Cardiac muscle cell (in vitro differentiated cells and primary cell): ENCODE results near the gene MMP7. TPM values are rescaled to one million over a fixed set of nuclear protein-coding genes. Genes with fewer than 3 reads are reported as not detected.

ENCODE experiments used
- DNase-seq, 2 donors: peaks; one replicate each; pipeline versions ENCODE4 v3.0.0 to v3.0.0-alpha.2; 2010 to 2017; ENCODE audit warnings: low read depth in 1 of 2, low spot score in 1 of 2
- H3K27ac ChIP-seq: fragments of 200-600 bp; sonication (generic); 2 replicates; pipeline ENCODE4 v1.5.1; 2016
- H3K27me3 ChIP-seq: fragments of 200-600 bp; sonication (generic); 2 replicates; pipeline ENCODE4 v1.6.0; 2016; ENCODE audit warnings: control low read depth
- H3K36me3 ChIP-seq: fragments of 200-600 bp; sonication (generic); 2 replicates; pipeline ENCODE4 v1.5.1; 2016; ENCODE audit warnings: control low read depth
- H3K4me1 ChIP-seq: fragments of 200-600 bp; sonication (generic); 2 replicates; pipeline ENCODE4 v1.8.1; 2017; ENCODE audit warnings: low read depth, mild to moderate bottlenecking, mixed run types
- H3K4me3 ChIP-seq: fragments of 200-600 bp; sonication (generic); 2 replicates; pipeline ENCODE4 v1.5.1; 2016; ENCODE audit warnings: mild to moderate bottlenecking
- H3K9me3 ChIP-seq: fragments of 200-600 bp; sonication (generic); 2 replicates; pipeline ENCODE4 v1.5.1; 2017; ENCODE audit warnings: low read depth, mild to moderate bottlenecking, control low read depth
- CTCF ChIP-seq: IDR thresholded peaks from 2 replicates; pipeline ENCODE4 v1.5.1; 2012; ENCODE audit warnings: low read depth, mild to moderate bottlenecking, low read length
- polyA plus RNA-seq: library from polyadenylated mRNA; unstranded; fragments of >200 nt; fragmentation: Nextera tagmentation; extraction: Ambion mirVana; gene quantifications from 2 replicates; pipeline ENCODE4 v1.2.1, GENCODE V29; 2016
- total RNA-seq: library from RNA; depleted of rRNA; stranded (reverse); fragments of >200 nt; gene quantifications from 2 replicates; pipeline ENCODE4 v1.2.3, GENCODE V29; 2016

The MMP7 gene
- total and polyA plus RNA-seq, 2 experiments from 2014 or later = not detected

GRCh38 chr11:102552447-102553194 is 22.1 kb upstream of the MMP7 start:
- no peaks in the 10 kb centered on the region for H3K9me3 ChIP-seq
- no peak overlapping the region for H3K27ac ChIP-seq
- no peak for TF ChIP-seq CTCF
- DNase-seq = peak; percentile 10 to 12
- no peak overlapping the region for H3K4me3 ChIP-seq
- peaks cover 14% of the 10 kb centered on the region for H3K4me1 ChIP-seq
- no peaks in the 10 kb centered on the region for H3K27me3 ChIP-seq
- no peaks in the 10 kb centered on the region for H3K36me3 ChIP-seq

- H3K36me3 ChIP-seq = no peaks in the 10 kb centered on the region
- TF ChIP-seq CTCF = no peak
- H3K4me1 ChIP-seq = peaks cover 14% of the 10 kb centered on the region
- no peak overlapping the region for H3K4me3 ChIP-seq
- H3K9me3 ChIP-seq = no peaks in the 10 kb centered on the region
- no peak overlapping the region for H3K27ac ChIP-seq
- H3K27me3 ChIP-seq = no peaks in the 10 kb centered on the region
- DNase-seq = no peak
Measured at GRCh38 chr11:102552020-102552419, 21.5 kb upstream of the MMP7 start.

- TF ChIP-seq CTCF = no peak
- Histone ChIP-seq H3K9me3 (no peaks in the 10 kb centered on the region), H3K4me3 (no peak overlapping the region), H3K4me1 (peaks cover 14% of the 10 kb centered on the region), H3K27me3 (no peaks in the 10 kb centered on the region), H3K36me3 (no peaks in the 10 kb centered on the region), H3K27ac (no peak overlapping the region)
- peak in 1 of 2 donors; percentile 7 for DNase-seq
Measured at GRCh38 chr11:102551169-102551781, 20.7 kb upstream of the MMP7 start.

GRCh38 chr11:102546923-102547471 is 16.4 kb upstream of the MMP7 start:
- Histone ChIP-seq H3K36me3 (no peaks in the 10 kb centered on the region), H3K4me3 (no peak overlapping the region), H3K9me3 (no peaks in the 10 kb centered on the region), H3K27me3 (no peaks in the 10 kb centered on the region), H3K4me1 (peaks cover 8% of the 10 kb centered on the region), H3K27ac (no peak overlapping the region)
- no peak for TF ChIP-seq CTCF
- no peak for DNase-seq

- no peaks in the 10 kb centered on the region for H3K9me3 ChIP-seq
- peaks cover 2% of the 10 kb centered on the region for H3K4me1 ChIP-seq
- TF ChIP-seq CTCF = no peak
- H3K27ac ChIP-seq = no peak overlapping the region
- no peak for DNase-seq
- H3K4me3 ChIP-seq = no peak overlapping the region
- no peaks in the 10 kb centered on the region for H3K36me3 ChIP-seq
- H3K27me3 ChIP-seq = no peaks in the 10 kb centered on the region
Measured at GRCh38 chr11:102546427-102546826, 15.9 kb upstream of the MMP7 start.
